Right atrium auricular region (tissue), 2 donors: ENCODE results near the gene PFKFB2. TPM values are rescaled to one million over a fixed set of nuclear protein-coding genes. Genes with fewer than 3 reads are reported as not detected.

Experiments used
- DNase-seq: peaks from one replicate; pipeline ENCODE4 v3.0.0-alpha.2; 2019; ENCODE audit warnings: low spot score
- H3K27ac ChIP-seq, 2 donors: fragments of 200-600 bp; sonication (generic); 1 replicate in 1 of 2; 2 replicates in 1 of 2; pipeline ENCODE4 v1.5.1; 2016 to 2019
- H3K27me3 ChIP-seq, 2 donors: fragments of 200-600 bp; sonication (generic); one replicate each; pipeline versions ENCODE4 v1.5.1 to v1.6.0; 2017 to 2019
- H3K36me3 ChIP-seq: fragments of 200-600 bp; sonication (generic); one replicate; pipeline ENCODE4 v1.5.1; 2016
- H3K4me1 ChIP-seq, 2 donors: fragments of 200-600 bp; sonication (generic); one replicate each; pipeline versions ENCODE4 v1.5.1 to v1.6.0; 2017 to 2019
- H3K4me3 ChIP-seq, 2 donors: fragments of 200-600 bp; sonication (generic); 1 replicate in 1 of 2; 2 replicates in 1 of 2; pipeline ENCODE4 v1.5.1; 2017 to 2019; ENCODE audit warnings: mild to moderate bottlenecking in 1 of 2, moderate library complexity in 1 of 2
- H3K9me3 ChIP-seq, 2 donors: fragments of 200-600 bp; sonication (generic); one replicate each; pipeline ENCODE4 v1.5.1; 2019
- CTCF ChIP-seq, 2 donors: fragments of 200-600 bp; sonication (generic); IDR thresholded peaks; one replicate each; pipeline ENCODE4 v1.5.1; 2019; ENCODE audit warnings: antibody characterized with exemption in 2 of 2
- total RNA-seq, 2 donors: library from RNA; depleted of rRNA; stranded (reverse); fragments of >200 nt; gene quantifications; one replicate each; pipeline ENCODE4 v1.1.0, GENCODE V29; 2016

Gene PFKFB2
- total RNA-seq, 2 donors from 2014 or later: 11.8 to 27.5 TPM

GRCh38 chr1:207103892-207104373, 50.9 kb downstream of the PFKFB2 start, which contains the start of gene C4BPA:
TSS of gene C4BPA (plus strand) at chr1:207104233. CDS start at chr1:207113026, 8,793 bp downstream.
- H3K4me3 ChIP-seq: no peak within 1 kb of the TSS
- no peak for TF ChIP-seq CTCF (IDR thresholded peaks at IDR 0.05)
- H3K4me1 ChIP-seq: no peaks in the 10 kb centered on the region
- H3K27ac ChIP-seq: no peak within 1 kb of the TSS
- H3K9me3 ChIP-seq: no peaks in the 10 kb centered on the region
- H3K36me3 ChIP-seq: no peaks in the 10 kb centered on the region
- no peak for DNase-seq
- H3K27me3 ChIP-seq: no peaks in the 10 kb centered on the region

- no peaks in the 10 kb centered on the region for H3K36me3 ChIP-seq
- TF ChIP-seq CTCF (IDR thresholded peaks at IDR 0.05): no peak
- H3K27ac ChIP-seq: no peak overlapping the region
- no peaks in the 10 kb centered on the region for H3K4me1 ChIP-seq
- DNase-seq: no peak
- no peaks in the 10 kb centered on the region for H3K27me3 ChIP-seq
- H3K4me3 ChIP-seq: no peak overlapping the region
- H3K9me3 ChIP-seq: no peaks in the 10 kb centered on the region
Measured at GRCh38 chr1:207109004-207109403, 55.9 kb downstream of the PFKFB2 start.

GRCh38 chr1:207112616-207113296, 59.7 kb downstream of the PFKFB2 start:
- Histone ChIP-seq H3K27ac (no peak overlapping the region), H3K9me3 (no peaks in the 10 kb centered on the region), H3K4me3 (no peak overlapping the region), H3K27me3 (no peaks in the 10 kb centered on the region), H3K36me3 (no peaks in the 10 kb centered on the region), H3K4me1 (no peaks in the 10 kb centered on the region)
- TF ChIP-seq CTCF (IDR thresholded peaks at IDR 0.05): no peak
- no peak for DNase-seq

GRCh38 chr1:207115269-207115668, 62.2 kb downstream of the PFKFB2 start:
- no peak for TF ChIP-seq CTCF (IDR thresholded peaks at IDR 0.05)
- Histone ChIP-seq H3K27me3 (no peaks in the 10 kb centered on the region), H3K9me3 (no peaks in the 10 kb centered on the region), H3K4me3 (no peak overlapping the region), H3K27ac (no peak overlapping the region), H3K4me1 (no peaks in the 10 kb centered on the region), H3K36me3 (no peaks in the 10 kb centered on the region)
- DNase-seq: no peak

- Histone ChIP-seq H3K9me3 (peaks cover 0 to 19% of the 10 kb centered on the region in 2 donors), H3K27me3 (no peaks in the 10 kb centered on the region), H3K27ac (no peak overlapping the region), H3K4me3 (no peak overlapping the region), H3K36me3 (no peaks in the 10 kb centered on the region), H3K4me1 (no peaks in the 10 kb centered on the region)
- no peak for TF ChIP-seq CTCF (IDR thresholded peaks at IDR 0.05)
- DNase-seq: no peak
Measured at GRCh38 chr1:207124389-207124788, 71.3 kb downstream of the PFKFB2 start.
